Measurements from ENCODE around the gene OGDH. TPM values are rescaled to one million over a fixed set of nuclear protein-coding genes. Genes with fewer than 3 reads are reported as not detected.

OGDH gene
- total and polyA plus RNA-seq, 2 of the 4 experiments (the other 2 are of a cell fraction) = 47.4 to 56.5 TPM

GRCh38 chr7:44646921-44647636 is 40.7 kb downstream of the OGDH start:
- Histone ChIP-seq H2AK5ac (ENCODE audit: low read depth, low read length) (no peak overlapping the region), H3K56ac (ENCODE audit: extremely low read depth, insufficient read depth, low read length) (no peak overlapping the region), H2AK9ac (replicated peaks; ENCODE audit: low read depth, low read length, poor library complexity) (no peak overlapping the region), H3K9me3 (ENCODE audit: control insufficient read depth, insufficient read depth, low read length) (no peaks in the 10 kb centered on the region), H3K14ac (replicated peaks; ENCODE audit: low read depth, low read length) (no peak overlapping the region), H4K5ac (ENCODE audit: low read depth, low read length) (no peak overlapping the region), H3K36me3 (ENCODE audit: control insufficient read depth, insufficient read depth, low read length) (peaks cover 9% of the 10 kb centered on the region), H4K20me1 (ENCODE audit: insufficient read depth, low read length) (no peaks in the 10 kb centered on the region), H3K4ac (ENCODE audit: low read depth, low read length) (no peak overlapping the region), H2BK15ac (ENCODE audit: low read depth, low read length) (no peak overlapping the region), H3K9me1 (ENCODE audit: insufficient read depth, low read length) (peaks cover 8% of the 10 kb centered on the region; the same call in 1 of the 2 replicates), H2BK120ac (ENCODE audit: low read depth, low read length) (no peak overlapping the region), H3K18ac (ENCODE audit: low read depth, low read length) (no peak overlapping the region), H3K4me1 (ENCODE audit: control insufficient read depth, insufficient read depth, low read length) (no peaks in the 10 kb centered on the region), H3K27ac (ENCODE audit: insufficient read depth, low read length) (no peak overlapping the region), H2BK5ac (ENCODE audit: low read depth, low read length, poor library complexity, severe bottlenecking) (no peak overlapping the region), H2AFZ (replicated peaks; ENCODE audit: low read length, poor library complexity) (no peak overlapping the region), H3K4me2 (ENCODE audit: low read depth, low read length) (no peak overlapping the region), H4K91ac (ENCODE audit: insufficient read depth, low read depth, low read length) (no peak overlapping the region), H3K9ac (ENCODE audit: low read depth, low read length) (no peak overlapping the region), H2BK20ac (ENCODE audit: low read depth, low read length) (no peak overlapping the region), H3K4me3 (ENCODE audit: insufficient read depth, low read depth, low read length) (no peak overlapping the region), H3K79me1 (ENCODE audit: low read depth in 1 of 2, low read length in 2 of 2) (peaks cover 0 to 27% of the 10 kb centered on the region in 2 experiments; a peak in 2 of 4 replicates), H3K23ac (ENCODE audit: low read depth, low read length) (no peak overlapping the region), H4K8ac (ENCODE audit: low read depth in 2 of 2, low read length in 2 of 2) (no peak overlapping the region), H3K27me3 (ENCODE audit: control insufficient read depth, insufficient read depth, low read length) (no peaks in the 10 kb centered on the region)
- no peak for DNase-seq
- ChIA-PET POLR2A (ENCODE audit: unreplicated experiment) (no interaction called here), CTCF (no interaction called here)
- TF ChIP-seq, protein P1, sequence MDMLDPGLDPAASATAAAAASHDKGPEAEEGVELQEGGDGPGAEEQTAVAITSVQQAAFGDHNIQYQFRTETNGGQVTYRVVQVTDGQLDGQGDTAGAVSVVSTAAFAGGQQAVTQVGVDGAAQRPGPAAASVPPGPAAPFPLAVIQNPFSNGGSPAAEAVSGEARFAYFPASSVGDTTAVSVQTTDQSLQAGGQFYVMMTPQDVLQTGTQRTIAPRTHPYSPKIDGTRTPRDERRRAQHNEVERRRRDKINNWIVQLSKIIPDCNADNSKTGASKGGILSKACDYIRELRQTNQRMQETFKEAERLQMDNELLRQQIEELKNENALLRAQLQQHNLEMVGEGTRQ (IDR thresholded peaks at IDR 0.05; ENCODE audit: low read depth, low read length) = no peak
- no peak for TF ChIP-seq MAFK (IDR thresholded peaks at IDR 0.05; ENCODE audit: low read depth, low read length)
- TF ChIP-seq, protein P2, sequence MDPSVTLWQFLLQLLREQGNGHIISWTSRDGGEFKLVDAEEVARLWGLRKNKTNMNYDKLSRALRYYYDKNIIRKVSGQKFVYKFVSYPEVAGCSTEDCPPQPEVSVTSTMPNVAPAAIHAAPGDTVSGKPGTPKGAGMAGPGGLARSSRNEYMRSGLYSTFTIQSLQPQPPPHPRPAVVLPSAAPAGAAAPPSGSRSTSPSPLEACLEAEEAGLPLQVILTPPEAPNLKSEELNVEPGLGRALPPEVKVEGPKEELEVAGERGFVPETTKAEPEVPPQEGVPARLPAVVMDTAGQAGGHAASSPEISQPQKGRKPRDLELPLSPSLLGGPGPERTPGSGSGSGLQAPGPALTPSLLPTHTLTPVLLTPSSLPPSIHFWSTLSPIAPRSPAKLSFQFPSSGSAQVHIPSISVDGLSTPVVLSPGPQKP (IDR thresholded peaks at IDR 0.05; ENCODE audit: borderline replicate concordance, low read depth, low read length) = no peak
- TF ChIP-seq RFX5 (IDR thresholded peaks at IDR 0.05; ENCODE audit: low read depth, low read length) = no peak
- TF ChIP-seq RCOR1 (IDR thresholded peaks at IDR 0.05; ENCODE audit: insufficient replicate concordance, low read length) = no peak
- TF ChIP-seq NFE2L2 (IDR thresholded peaks at IDR 0.05; ENCODE audit: low read depth, low read length) = no peak
- TF ChIP-seq RAD21 (IDR thresholded peaks at IDR 0.05; ENCODE audit: low read length) = no peak
- TF ChIP-seq SMC3 (IDR thresholded peaks at IDR 0.05; ENCODE audit: low read depth, low read length) = no peak
- TF ChIP-seq POLR2A (IDR thresholded peaks at IDR 0.05; ENCODE audit: low read depth, low read length) = no peak
- no peak for TF ChIP-seq CEBPB (IDR thresholded peaks at IDR 0.05; ENCODE audit: low read depth, low read length)
- no peak for TF ChIP-seq MXI1 (IDR thresholded peaks at IDR 0.05; ENCODE audit: borderline replicate concordance, low read depth, low read length)
- TF ChIP-seq MAZ (IDR thresholded peaks at IDR 0.05; ENCODE audit: borderline replicate concordance, low read depth, low read length) = no peak
- no peak for TF ChIP-seq BHLHE40 (IDR thresholded peaks at IDR 0.05; ENCODE audit: low read depth, low read length)
- WGBS, 2 experiments (ENCODE audit: extremely low coverage in 2 of 2, insufficient read length in 1 of 2) = no CpG with 5 or more reads among the region's 3 CpGs
- BruUV-seq (replicated peaks) = no TSS peak
- in situ Hi-C loops (cut with MboI; ENCODE audit: low sequenced_read_pairs) = no loop called here
- dilution Hi-C loops (cut with HindIII; ENCODE audit: low sequenced_read_pairs, unreplicated experiment) = no loop called here
- intact Hi-C loops (cut with micrococcal nuclease) = no loop called here
- ATAC-seq (ENCODE audit: low read depth) = no peak

All from IMR-90 (cell line).